BE2C (cell line): ENCODE data around the gene ITGA5. TPM values are rescaled to one million over a fixed set of nuclear protein-coding genes. Genes with fewer than 3 reads are reported as not detected.

Source experiments
- DNase-seq: peaks from one replicate; pipeline ENCODE4 v3.0.0-alpha.2; 2020
- H3K27me3 ChIP-seq: fragments of 250-450 bp; sonication (Bioruptor Pico); 2 replicates; pipeline ENCODE4 v1.5.1; 2020; ENCODE audit warnings: mild to moderate bottlenecking
- H3K36me3 ChIP-seq: fragments of 250-450 bp; sonication (Bioruptor Pico); 2 replicates; pipeline ENCODE4 v1.5.1; 2020; ENCODE audit warnings: mild to moderate bottlenecking
- H3K4me1 ChIP-seq: fragments of 250-450 bp; sonication (Bioruptor Pico); 2 replicates; pipeline ENCODE4 v1.5.1; 2020
- H3K4me3 ChIP-seq: 2 replicates; pipeline ENCODE4 v1.5.1; 2011; ENCODE audit warnings: low read depth, low read length
- H3K9me3 ChIP-seq: fragments of 250-450 bp; sonication (Bioruptor Pico); 2 replicates; pipeline ENCODE4 v1.5.1; 2020
- polyA plus RNA-seq: library from polyadenylated mRNA; unstranded; fragments of >200 nt; gene quantifications from one replicate; pipeline ENCODE4 v1.2.1, GENCODE V29; 2012; ENCODE audit warnings: low read depth, missing spikeins; ENCODE audit not compliant: insufficient read length, insufficient read depth
- TF ChIP-seq, protein P1 (sequence below): IDR thresholded peaks from 2 replicates; pipeline ENCODE4 v1.5.1; 2012; ENCODE audit warnings: mild to moderate bottlenecking, low read depth, low read length

Gene ITGA5
- polyA plus RNA-seq = 48.7 TPM

DNA sequence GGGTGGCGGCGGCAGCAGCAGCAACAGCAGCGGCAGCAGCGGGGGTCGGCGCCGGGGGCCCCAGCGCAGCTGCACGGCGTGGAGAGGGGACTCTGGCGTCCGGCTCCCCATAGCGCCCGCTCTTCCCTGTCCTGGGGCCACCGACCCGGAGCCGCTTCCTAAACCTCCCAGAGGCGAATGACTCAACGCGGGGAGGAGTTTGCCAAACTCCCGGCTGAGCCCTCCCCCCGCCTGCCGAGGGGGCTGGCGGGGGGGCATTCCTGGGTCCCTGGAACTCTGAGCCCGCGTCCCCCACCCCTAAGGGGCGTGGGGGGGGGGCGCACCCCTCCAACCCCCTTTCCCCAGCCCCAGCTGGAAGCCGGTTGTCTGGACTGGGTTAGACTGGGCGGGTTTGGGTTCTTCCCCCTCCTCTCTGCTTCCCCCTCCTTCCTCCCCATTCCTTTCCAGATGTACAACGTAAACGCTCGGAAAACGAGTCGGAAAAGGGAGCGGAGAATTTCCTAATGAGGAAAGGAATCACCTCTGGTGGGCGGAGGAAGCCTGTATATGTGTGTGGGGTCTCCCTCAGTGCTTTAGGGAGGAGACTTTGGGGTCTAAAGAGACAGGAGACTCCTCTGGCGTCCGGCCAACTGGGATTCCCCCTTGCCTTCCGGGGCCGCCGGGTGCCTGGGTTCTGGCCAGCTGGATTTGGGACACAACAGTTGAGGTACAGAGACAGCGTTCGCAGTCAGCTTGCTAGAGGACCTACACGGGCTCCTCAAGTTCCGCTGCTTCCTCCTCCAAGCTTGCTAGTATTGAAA is at the start of gene ITGA5:
ITGA5 (minus strand) TSS at position 179 of the 800 bp plus-strand sequence; CDS start at position 111, 68 bp downstream.
- peak within 1 kb of the TSS; percentile 8 for H3K4me3 ChIP-seq
- H3K27me3 ChIP-seq = peaks cover 69% of the 10 kb centered on the region
- no peaks in the 10 kb centered on the region for H3K4me1 ChIP-seq
- peak; percentile 34 for DNase-seq
- no peaks in the 10 kb centered on the region for H3K9me3 ChIP-seq
- TF ChIP-seq, protein P1, sequence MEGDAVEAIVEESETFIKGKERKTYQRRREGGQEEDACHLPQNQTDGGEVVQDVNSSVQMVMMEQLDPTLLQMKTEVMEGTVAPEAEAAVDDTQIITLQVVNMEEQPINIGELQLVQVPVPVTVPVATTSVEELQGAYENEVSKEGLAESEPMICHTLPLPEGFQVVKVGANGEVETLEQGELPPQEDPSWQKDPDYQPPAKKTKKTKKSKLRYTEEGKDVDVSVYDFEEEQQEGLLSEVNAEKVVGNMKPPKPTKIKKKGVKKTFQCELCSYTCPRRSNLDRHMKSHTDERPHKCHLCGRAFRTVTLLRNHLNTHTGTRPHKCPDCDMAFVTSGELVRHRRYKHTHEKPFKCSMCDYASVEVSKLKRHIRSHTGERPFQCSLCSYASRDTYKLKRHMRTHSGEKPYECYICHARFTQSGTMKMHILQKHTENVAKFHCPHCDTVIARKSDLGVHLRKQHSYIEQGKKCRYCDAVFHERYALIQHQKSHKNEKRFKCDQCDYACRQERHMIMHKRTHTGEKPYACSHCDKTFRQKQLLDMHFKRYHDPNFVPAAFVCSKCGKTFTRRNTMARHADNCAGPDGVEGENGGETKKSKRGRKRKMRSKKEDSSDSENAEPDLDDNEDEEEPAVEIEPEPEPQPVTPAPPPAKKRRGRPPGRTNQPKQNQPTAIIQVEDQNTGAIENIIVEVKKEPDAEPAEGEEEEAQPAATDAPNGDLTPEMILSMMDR = no peak
- no peaks in the 10 kb centered on the region for H3K36me3 ChIP-seq

DNA sequence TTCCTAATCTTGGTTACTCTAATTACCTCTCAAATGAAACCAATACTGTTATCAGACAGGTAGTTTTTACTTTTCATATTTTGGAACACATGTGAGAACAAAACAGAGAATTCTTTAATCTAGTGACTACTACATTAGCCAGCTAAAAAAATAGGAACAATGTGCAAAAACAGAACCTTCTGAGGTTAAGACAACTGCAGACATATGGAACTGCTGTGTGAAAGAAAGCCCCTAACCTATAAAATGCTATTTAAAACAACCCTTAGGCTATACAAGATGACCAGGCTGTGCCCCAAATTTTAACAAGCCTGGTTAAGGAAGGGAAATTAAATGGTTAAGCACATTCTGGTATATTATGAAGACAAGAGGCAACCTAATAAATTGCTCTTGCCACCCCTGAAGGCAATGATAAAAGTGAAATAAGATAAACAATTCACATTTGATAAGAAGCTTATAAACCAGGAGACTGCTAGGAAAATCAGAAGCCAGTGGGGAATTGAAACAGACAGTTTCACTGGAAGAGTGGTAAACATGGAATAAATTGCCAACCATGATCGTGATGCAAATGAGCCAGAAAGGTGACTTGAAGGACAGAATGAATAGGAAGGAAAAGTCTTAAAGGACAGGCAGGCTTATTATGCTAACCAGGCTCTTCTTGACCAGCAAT is 46.9 kb upstream of the ITGA5 start:
- no peak for DNase-seq
- H3K4me3 ChIP-seq = no peak overlapping the region
- peaks cover 79% of the 10 kb centered on the region for H3K27me3 ChIP-seq
- no peaks in the 10 kb centered on the region for H3K36me3 ChIP-seq
- no peaks in the 10 kb centered on the region for H3K9me3 ChIP-seq
- TF ChIP-seq, protein P1 = no peak
- H3K4me1 ChIP-seq = no peaks in the 10 kb centered on the region

DNA sequence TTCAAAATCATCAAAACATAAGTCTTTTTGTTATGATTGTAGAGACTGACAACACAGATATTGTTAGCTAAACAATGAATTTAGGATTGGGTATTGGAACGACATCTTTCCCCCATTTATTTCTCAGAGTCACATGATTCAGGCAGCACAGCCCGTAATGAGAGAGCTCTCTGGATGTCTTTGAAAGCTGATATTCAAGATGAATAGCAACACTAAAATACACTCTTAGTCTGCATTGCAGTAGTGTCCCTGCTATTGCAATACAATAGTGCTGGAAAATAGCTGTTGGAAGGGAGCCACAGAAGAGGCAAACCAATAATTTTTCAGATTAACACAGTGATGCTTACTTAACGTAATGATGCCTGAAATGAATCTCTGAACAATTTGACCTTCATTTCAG is 44.4 kb upstream of the ITGA5 start:
- H3K4me3 ChIP-seq = no peak overlapping the region
- H3K4me1 ChIP-seq = no peaks in the 10 kb centered on the region
- no peak for DNase-seq
- TF ChIP-seq, protein P1 = no peak
- H3K27me3 ChIP-seq = peaks cover 85% of the 10 kb centered on the region
- no peaks in the 10 kb centered on the region for H3K9me3 ChIP-seq
- no peaks in the 10 kb centered on the region for H3K36me3 ChIP-seq

DNA sequence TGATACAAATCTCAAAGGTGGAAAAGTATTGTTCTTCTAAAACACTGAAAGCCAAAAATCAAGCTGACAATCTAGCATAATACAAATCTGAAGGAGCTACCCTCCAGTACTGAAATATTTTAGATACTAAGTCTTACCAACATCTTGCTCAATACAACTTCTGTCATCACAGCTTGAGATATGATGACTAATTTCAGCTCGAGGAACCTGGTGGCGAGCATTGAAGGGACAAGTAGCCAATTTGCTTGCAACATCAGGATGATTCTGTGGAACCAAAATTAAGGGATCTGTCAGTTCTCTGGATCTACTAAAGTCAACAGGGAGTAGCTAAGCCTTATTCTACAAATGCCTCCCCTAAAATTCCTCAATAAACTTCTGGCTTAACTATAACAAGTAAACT is 44.0 kb upstream of the ITGA5 start:
- no peak for DNase-seq
- TF ChIP-seq, protein P1 = no peak
- H3K27me3 ChIP-seq = peaks cover 83% of the 10 kb centered on the region
- H3K4me1 ChIP-seq = no peaks in the 10 kb centered on the region
- no peak overlapping the region for H3K4me3 ChIP-seq
- H3K36me3 ChIP-seq = no peaks in the 10 kb centered on the region
- H3K9me3 ChIP-seq = no peaks in the 10 kb centered on the region

DNA sequence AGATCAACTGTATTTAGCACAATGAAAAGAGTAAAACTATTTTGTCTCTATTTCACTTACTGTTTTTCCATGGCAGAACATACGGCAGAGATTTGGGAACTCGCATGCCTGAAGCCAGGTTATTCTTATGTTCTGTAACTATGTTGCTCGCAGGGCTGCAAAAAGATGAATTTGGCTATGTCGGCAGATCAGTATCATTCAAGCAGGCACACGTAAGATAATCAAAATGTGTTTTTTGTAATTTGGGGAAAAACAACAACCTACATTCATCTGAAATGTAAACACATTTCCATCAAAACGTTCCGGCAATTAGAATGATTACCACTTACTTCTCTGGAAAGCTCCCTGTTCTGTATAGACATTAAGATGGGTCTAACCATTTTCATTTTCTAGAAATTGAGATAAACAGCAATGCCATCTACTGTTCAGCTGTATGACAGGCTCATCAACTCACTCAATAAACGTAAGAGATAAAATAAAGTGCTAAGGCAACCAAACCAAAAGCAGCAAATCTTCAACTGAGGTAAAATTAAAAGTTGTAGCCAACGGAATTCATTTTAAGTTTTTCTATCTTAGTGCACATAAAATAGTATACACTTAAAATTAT is 41.4 kb upstream of the ITGA5 start:
- H3K9me3 ChIP-seq = no peaks in the 10 kb centered on the region
- H3K36me3 ChIP-seq = no peaks in the 10 kb centered on the region
- H3K27me3 ChIP-seq = peaks cover 87% of the 10 kb centered on the region
- H3K4me3 ChIP-seq = no peak overlapping the region
- TF ChIP-seq, protein P1 = no peak
- no peaks in the 10 kb centered on the region for H3K4me1 ChIP-seq
- no peak for DNase-seq
